Measurements from ENCODE around the gene ERN1.

ERN1 gene

GRCh38 chr17:64128787-64129514, 993 bp downstream of the ERN1 start:
- Histone ChIP-seq H3K27me3 (ENCODE audit: insufficient read depth, low read depth) (no peaks in the 10 kb centered on the region), H3K4me2 (peak overlapping the region; percentile 88), H4K20me1 (ENCODE audit: insufficient read depth) (no peaks in the 10 kb centered on the region), H3K79me2 (ENCODE audit: insufficient read depth, low read depth) (peaks cover 56% of the 10 kb centered on the region), H3K36me3 (ENCODE audit: insufficient read depth) (no peaks in the 10 kb centered on the region), H3K4me1 (ENCODE audit: low read depth, poor library complexity, severe bottlenecking) (peaks cover 75% of the 10 kb centered on the region), H3K4me3 (IDR thresholded peaks at IDR 0.05; ENCODE audit: insufficient read depth, low read depth, low read length) (no peak overlapping the region), H3K27ac (peak overlapping the region; percentile 63), H3K9ac (peak overlapping the region; percentile 76), H2AFZ (ENCODE audit: low read depth) (peak overlapping the region; percentile 19; the same call in 1 of the 2 replicates)
- no peak for TF ChIP-seq CTCF (conservative IDR thresholded peaks at IDR 0.05; ENCODE audit: low read depth, low read length)

GRCh38 chr17:64126918-64127317, 3.0 kb downstream of the ERN1 start:
- peak overlapping the region; percentile 88 for H3K4me2 ChIP-seq
- peaks cover 76% of the 10 kb centered on the region for H3K79me2 ChIP-seq (ENCODE audit: insufficient read depth, low read depth)
- no peaks in the 10 kb centered on the region for H3K36me3 ChIP-seq (ENCODE audit: insufficient read depth)
- no peak overlapping the region for H2AFZ ChIP-seq (ENCODE audit: low read depth)
- H3K9ac ChIP-seq = peak overlapping the region; percentile 1; the same call in 1 of the 2 replicates
- H3K27me3 ChIP-seq (ENCODE audit: insufficient read depth, low read depth) = no peaks in the 10 kb centered on the region
- no peaks in the 10 kb centered on the region for H4K20me1 ChIP-seq (ENCODE audit: insufficient read depth)
- TF ChIP-seq CTCF (conservative IDR thresholded peaks at IDR 0.05; ENCODE audit: low read depth, low read length) = no peak
- H3K4me1 ChIP-seq (ENCODE audit: low read depth, poor library complexity, severe bottlenecking) = peaks cover 75% of the 10 kb centered on the region
- no peak overlapping the region for H3K4me3 ChIP-seq (IDR thresholded peaks at IDR 0.05; ENCODE audit: insufficient read depth, low read depth, low read length)
- no peak overlapping the region; the same call in 1 of the 2 replicates for H3K27ac ChIP-seq

GRCh38 chr17:64125937-64126336, 4.0 kb downstream of the ERN1 start:
- Histone ChIP-seq H4K20me1 (ENCODE audit: insufficient read depth) (no peaks in the 10 kb centered on the region), H3K27me3 (ENCODE audit: insufficient read depth, low read depth) (no peaks in the 10 kb centered on the region), H3K36me3 (ENCODE audit: insufficient read depth) (no peaks in the 10 kb centered on the region), H2AFZ (ENCODE audit: low read depth) (no peak overlapping the region), H3K27ac (no peak overlapping the region), H3K9ac (no peak overlapping the region), H3K4me2 (peak overlapping the region; percentile 88; the same call in 1 of the 2 replicates), H3K79me2 (ENCODE audit: insufficient read depth, low read depth) (peaks cover 82% of the 10 kb centered on the region), H3K4me1 (ENCODE audit: low read depth, poor library complexity, severe bottlenecking) (peaks cover 74% of the 10 kb centered on the region), H3K4me3 (IDR thresholded peaks at IDR 0.05; ENCODE audit: insufficient read depth, low read depth, low read length) (no peak overlapping the region)
- TF ChIP-seq CTCF (conservative IDR thresholded peaks at IDR 0.05; ENCODE audit: low read depth, low read length) = no peak

- Histone ChIP-seq H3K79me2 (ENCODE audit: insufficient read depth, low read depth) (peaks cover 91% of the 10 kb centered on the region), H3K4me3 (IDR thresholded peaks at IDR 0.05; ENCODE audit: insufficient read depth, low read depth, low read length) (no peak overlapping the region), H3K27ac (no peak overlapping the region), H4K20me1 (ENCODE audit: insufficient read depth) (no peaks in the 10 kb centered on the region), H3K4me2 (no peak overlapping the region), H2AFZ (ENCODE audit: low read depth) (no peak overlapping the region), H3K36me3 (ENCODE audit: insufficient read depth) (no peaks in the 10 kb centered on the region), H3K4me1 (ENCODE audit: low read depth, poor library complexity, severe bottlenecking) (peaks cover 81% of the 10 kb centered on the region), H3K27me3 (ENCODE audit: insufficient read depth, low read depth) (no peaks in the 10 kb centered on the region), H3K9ac (no peak overlapping the region)
- no peak for TF ChIP-seq CTCF (conservative IDR thresholded peaks at IDR 0.05; ENCODE audit: low read depth, low read length)
Measured at GRCh38 chr17:64124609-64125008, 5.3 kb downstream of the ERN1 start.
